SK-N-SH (cell line): Measurements from ENCODE around the gene CALN1.
"Not testable (repeated sequence)": the region's sequence is repeated elsewhere in the genome, so short reads cannot be mapped to it uniquely, and the experiment has no call there.

Experiments
- CTCF ChIP-seq: fragments of 200-600 bp; sonication (generic); IDR thresholded peaks from 2 replicates; pipeline ENCODE4 v1.6.1; 2017; ENCODE audit warnings: antibody characterized with exemption, mild to moderate bottlenecking, moderate library complexity
- NFIC ChIP-seq: IDR thresholded peaks from 2 replicates; pipeline ENCODE4 v1.4.0; 2012; ENCODE audit warnings: borderline replicate concordance
- POLR2AphosphoS5 ChIP-seq: IDR thresholded peaks from 2 replicates; pipeline ENCODE4 v1.6.1; 2012; ENCODE audit warnings: low read depth, low read length
- RAD21 ChIP-seq: IDR thresholded peaks from 2 replicates; pipeline ENCODE4 v1.6.1; 2012; ENCODE audit warnings: mild to moderate bottlenecking, low read length
- TCF12 ChIP-seq: IDR thresholded peaks from 2 replicates; pipeline ENCODE4 v1.4.0; 2012
- YY1 ChIP-seq: IDR thresholded peaks from 2 replicates; pipeline ENCODE4 v1.4.0; 2012; ENCODE audit warnings: low read depth, mild to moderate bottlenecking

DNA sequence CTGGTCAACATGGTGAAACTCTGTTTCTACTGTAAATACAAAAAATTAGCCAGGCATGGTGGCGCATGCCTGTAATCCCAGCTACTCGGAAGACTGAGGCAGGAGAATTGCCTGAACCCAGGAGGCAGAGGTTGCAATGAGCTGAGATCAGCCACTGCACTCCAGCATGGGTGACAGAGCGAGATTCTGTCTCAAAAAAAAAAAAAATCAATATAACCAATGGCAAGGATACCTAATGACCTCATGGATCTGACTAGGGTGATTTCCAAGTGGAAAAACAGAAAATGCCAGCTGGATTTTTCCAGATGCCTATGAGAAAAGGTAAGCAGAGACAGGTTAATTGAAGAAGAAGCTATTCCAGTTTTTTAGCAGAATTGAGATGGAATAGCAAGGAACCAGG, 68.8 kb downstream of the CALN1 start:
- not testable (repeated sequence) for TF ChIP-seq CTCF, YY1, TCF12, POLR2AphosphoS5, RAD21, NFIC
